Measurements from ENCODE around the gene SSBP4. TPM values are rescaled to one million over a fixed set of nuclear protein-coding genes. Genes with fewer than 3 reads are reported as not detected.

The SSBP4 gene
- total and polyA plus RNA-seq, 4 donors, result 4.0 to 19.0 (median 11.5) TPM

- Histone ChIP-seq H3K27ac (ENCODE audit: low read depth in 1 of 2, low read length in 2 of 2) (no peak overlapping the region), H3K9ac (ENCODE audit: low read depth in 1 of 2, low read length in 2 of 2) (no peak overlapping the region), H3K36me3 (ENCODE audit: control insufficient read depth in 4 of 4, insufficient read depth in 3 of 4, low read depth in 1 of 4, low read length in 3 of 4) (no peaks in the 10 kb centered on the region), H3K4me1 (ENCODE audit: control insufficient read depth in 4 of 4, insufficient read depth in 4 of 4, low read length in 3 of 4) (peaks cover 0 to 7% (median 4%) of the 10 kb centered on the region in 4 donors), H3K9me3 (ENCODE audit: control insufficient read depth in 4 of 4, low read length in 3 of 4) (no peaks in the 10 kb centered on the region), H3K27me3 (ENCODE audit: control insufficient read depth in 4 of 4, insufficient read depth in 4 of 4, low read length in 3 of 4) (no peaks in the 10 kb centered on the region), H3K4me3 (ENCODE audit: low read depth in 1 of 3, low read length in 3 of 3) (no peak overlapping the region)
- no peak for DNase-seq (ENCODE audit: low spot score)
- 93% methylated on average over 17 of the region's 17 CpGs for WGBS
- TF ChIP-seq JUND (IDR thresholded peaks at IDR 0.05) (no peak), NR2F2 (IDR thresholded peaks at IDR 0.05) (no peak), MAX (IDR thresholded peaks at IDR 0.05) (no peak), CTCF (IDR thresholded peaks at IDR 0.05; ENCODE audit: low read depth, low read length, missing input control) (no peak), TAF1 (conservative IDR thresholded peaks at IDR 0.05) (no peak), ZBTB33 (IDR thresholded peaks at IDR 0.05) (no peak), SP1 (IDR thresholded peaks at IDR 0.05) (no peak), HNF4G (IDR thresholded peaks at IDR 0.05) (no peak), FOXA2 (IDR thresholded peaks at IDR 0.05) (no peak), EGR1 (IDR thresholded peaks at IDR 0.05; ENCODE audit: low read depth in 2 of 2) (no peak), HNF4A (conservative IDR thresholded peaks at IDR 0.05) (no peak), YY1 (IDR thresholded peaks at IDR 0.05) (no peak), REST (IDR thresholded peaks at IDR 0.05) (no peak), RXRA (IDR thresholded peaks at IDR 0.05) (no peak)
Measured at GRCh38 chr19:18424890-18425514, 5.8 kb downstream of the SSBP4 start.
